Measurements from ENCODE around the gene RFTN1. TPM values are rescaled to one million over a fixed set of nuclear protein-coding genes. Genes with fewer than 3 reads are reported as not detected.

Gene RFTN1
- total RNA-seq, 1 donor from 2014 or later: 26.5 TPM

DNA sequence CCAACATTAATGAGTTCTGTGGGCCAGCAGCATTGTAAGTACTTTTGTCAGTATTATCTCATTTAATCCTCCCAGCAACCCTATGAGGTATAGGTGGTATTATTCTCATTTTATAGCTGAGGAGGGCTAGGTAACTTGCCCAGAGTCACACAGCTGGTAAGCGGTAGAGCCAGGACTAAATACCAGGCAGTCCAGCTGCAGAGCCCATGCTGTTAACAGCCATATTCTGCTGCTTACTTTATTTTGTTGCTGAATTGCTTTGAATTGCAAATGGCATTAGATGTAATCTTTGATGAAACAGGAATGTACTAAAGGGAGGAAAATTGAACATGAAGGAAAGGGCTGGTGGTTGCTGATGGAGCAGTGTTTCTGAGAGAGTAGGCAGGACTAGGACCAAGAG is 228.9 kb downstream of the RFTN1 start:
- intact Hi-C loops (cut with DNase I): loop anchor here (5.0 kb wide), 2 partner anchors 88 to 248 kb away; no protein-coding TSS in a partner anchor
- no peak for DNase-seq (ENCODE audit: low spot score)

- DNase-seq (ENCODE audit: low spot score): no peak
- intact Hi-C loops (cut with DNase I): no loop called here
Measured at GRCh38 chr3:16280671-16281070, 232.8 kb downstream of the RFTN1 start.

DNA sequence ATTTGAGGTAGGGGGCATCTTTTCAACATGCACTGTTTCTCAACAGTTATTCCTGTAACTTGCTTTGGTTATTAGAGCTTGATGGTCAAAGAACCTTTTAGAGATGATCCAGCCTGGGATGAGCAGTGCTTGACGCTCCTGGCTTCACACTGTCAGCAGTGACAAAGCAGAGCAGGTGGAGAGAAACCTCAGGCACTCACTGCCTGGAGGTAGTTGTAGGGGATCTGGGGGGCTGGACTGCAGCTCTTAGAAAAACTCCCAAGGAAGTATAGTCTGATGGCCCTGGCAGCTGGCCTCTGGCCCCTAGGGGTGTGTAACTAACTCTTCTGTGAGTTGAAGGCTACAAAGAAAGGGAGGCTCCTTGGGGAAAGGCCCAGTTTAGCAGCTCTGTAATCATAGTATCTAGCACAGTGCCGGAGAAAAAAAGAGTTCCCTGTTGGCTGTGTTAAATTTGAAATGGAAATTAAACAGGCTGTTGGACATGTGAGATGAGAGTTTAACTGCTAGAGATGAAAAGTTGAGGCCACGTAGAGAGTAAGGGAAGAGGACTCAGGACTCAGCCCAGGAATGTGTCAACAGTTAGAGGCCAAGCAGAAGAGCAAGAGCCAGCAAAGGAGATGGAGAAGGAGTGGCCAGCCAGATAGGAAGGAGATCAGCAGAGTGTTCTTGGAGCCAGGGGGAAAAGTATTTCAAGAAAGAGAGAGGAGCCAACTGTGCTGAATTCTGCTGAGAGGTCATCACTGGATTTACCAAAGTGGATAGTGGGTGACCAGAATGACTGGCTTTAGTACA is 234.3 kb downstream of the RFTN1 start:
- intact Hi-C loops (cut with DNase I): no loop called here
- no peak for DNase-seq (ENCODE audit: low spot score)

- no peak for DNase-seq (ENCODE audit: low spot score)
- intact Hi-C loops (cut with DNase I): no loop called here
Measured at GRCh38 chr3:16277471-16277870, 236.0 kb downstream of the RFTN1 start.

DNA sequence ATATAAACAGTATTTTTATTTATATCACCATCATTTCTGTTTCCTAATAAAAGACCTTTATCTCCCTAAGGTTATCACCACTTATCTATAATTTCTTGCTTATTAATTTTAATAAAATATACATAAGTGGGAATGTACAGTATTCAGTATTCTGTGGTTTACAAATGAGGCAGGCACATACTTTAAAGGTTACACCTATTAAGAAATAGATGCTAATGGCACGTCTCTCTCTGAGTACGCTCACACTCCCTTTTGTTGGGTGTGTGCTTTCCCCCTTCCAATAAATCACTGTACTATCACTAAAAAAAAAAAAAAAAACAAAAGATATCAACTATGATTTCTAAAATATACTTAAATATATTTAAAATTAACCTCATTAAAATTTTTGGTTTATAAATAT is 239.6 kb downstream of the RFTN1 start:
- no peak for DNase-seq (ENCODE audit: low spot score)
- intact Hi-C loops (cut with DNase I): loop anchor here (5.0 kb wide), 1 partner anchor 83 kb away; no protein-coding TSS in a partner anchor

DNA sequence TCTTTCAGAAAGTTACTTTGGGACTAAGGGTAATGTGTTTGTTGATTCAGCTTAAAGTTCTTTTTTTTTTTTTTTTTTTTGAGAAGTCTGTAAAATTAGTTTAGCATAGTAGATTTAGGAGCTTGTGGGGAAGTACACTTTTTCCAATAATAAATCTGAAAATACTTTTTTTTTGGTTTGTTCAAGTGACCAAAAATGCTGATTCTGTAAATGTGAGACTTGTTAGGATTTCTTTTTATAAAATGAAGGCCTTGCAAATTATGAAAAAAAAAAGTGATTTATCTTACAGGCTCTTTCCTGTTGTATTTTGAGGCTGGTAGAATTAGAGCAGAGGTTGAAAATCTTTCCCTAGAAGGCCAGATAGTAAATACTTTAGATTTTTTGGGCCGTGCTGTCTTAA is 240.9 kb downstream of the RFTN1 start:
- intact Hi-C loops (cut with DNase I): loop anchor here (5.0 kb wide), 1 partner anchor 85 kb away; no protein-coding TSS in a partner anchor
- DNase-seq (ENCODE audit: low spot score): no peak

- intact Hi-C loops (cut with DNase I): loop anchor here (5.0 kb wide), 1 partner anchor 86 kb away; no protein-coding TSS in a partner anchor
- no peak for DNase-seq (ENCODE audit: low spot score)
Measured at GRCh38 chr3:16270855-16271254, 242.6 kb downstream of the RFTN1 start.

GRCh38 chr3:16266714-16267113 is 246.8 kb downstream of the RFTN1 start:
- no peak for DNase-seq (ENCODE audit: low spot score)
- intact Hi-C loops (cut with DNase I): loop anchor here (5.0 to 10.0 kb wide), 3 partner anchors 251 to 468 kb away; no protein-coding TSS in a partner anchor

Other genes with a start within 250 kb of the RFTN1 start
- 23.1 TPM for gene DPH3, start 248.8 kb downstream of the RFTN1 start, total RNA-seq
- 15.1 TPM for gene OXNAD1, start 248.5 kb downstream of the RFTN1 start, total RNA-seq
- gene DAZL, start 91.7 kb upstream of the RFTN1 start, total RNA-seq: not detected

Data from cardiac septum (tissue), 1 donor.